ENCODE data around the gene CAPZB.

GRCh38 chr1:19478322-19478721 lies 7.0 kb downstream of the CAPZB start:
- TF ChIP-seq CTCF (IDR thresholded peaks at IDR 0.05; ENCODE audit: insufficient read depth, low read length) (no peak), REST (IDR thresholded peaks at IDR 0.05; ENCODE audit: insufficient replicate concordance, low read depth) (no peak)
